Measurements from ENCODE around the gene DOCK4.

Gene DOCK4

DNA sequence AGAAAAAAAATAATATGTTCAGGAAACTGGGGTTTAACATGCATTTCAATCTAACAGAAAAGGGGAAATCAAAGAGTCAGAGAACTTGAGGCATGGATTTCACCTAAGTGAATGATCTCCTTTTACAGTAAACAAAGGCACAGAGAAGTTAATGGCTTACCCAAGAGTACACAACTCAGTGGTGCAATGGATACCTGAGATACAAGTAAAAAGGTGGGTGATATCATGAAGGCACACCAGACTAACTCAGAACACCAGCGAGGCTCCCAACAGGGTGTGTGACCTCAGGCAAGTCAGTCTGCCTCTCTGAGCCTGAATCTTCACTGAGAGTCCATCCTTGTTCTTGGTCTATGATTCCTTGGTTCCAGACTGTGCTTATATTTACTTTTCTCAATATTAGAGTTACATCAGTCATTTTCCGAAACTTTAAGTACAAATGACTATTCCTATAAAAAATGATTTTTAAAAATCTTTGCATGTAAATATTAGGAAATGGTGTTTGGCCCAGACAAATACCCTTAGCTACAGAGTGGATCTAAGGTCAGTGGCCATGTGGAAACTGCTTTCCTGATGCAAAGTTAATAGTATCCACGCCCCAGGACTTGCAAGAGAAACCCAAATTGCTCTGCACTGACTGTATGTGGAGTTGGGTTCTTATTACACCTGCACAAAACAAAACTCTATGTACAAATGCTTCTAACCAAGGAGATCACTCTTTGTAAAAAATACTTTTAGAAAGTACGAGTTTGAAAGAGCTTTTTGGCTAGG is 361.1 kb downstream of the DOCK4 start:
- no peak for DNase-seq

DNA sequence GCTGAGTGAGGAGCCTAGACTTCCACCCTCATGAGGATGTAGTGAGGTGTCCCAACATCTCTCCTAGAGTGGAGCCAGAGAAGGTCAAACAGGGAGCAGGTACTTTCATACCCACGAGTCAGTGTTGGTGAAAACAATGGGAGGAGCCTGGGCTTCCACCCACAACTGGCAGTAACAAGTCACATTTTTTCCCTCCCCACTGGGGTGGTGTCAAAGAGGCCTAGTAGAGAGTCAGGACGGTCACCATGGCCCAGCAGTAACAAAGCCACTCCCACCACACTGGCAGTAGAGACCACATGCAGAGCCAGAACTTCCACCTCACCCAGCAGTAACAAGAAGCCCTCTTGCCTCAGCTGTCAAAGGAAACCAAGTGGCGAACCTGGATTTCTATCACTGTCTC is 363.7 kb downstream of the DOCK4 start:
- DNase-seq: no peak

DNA sequence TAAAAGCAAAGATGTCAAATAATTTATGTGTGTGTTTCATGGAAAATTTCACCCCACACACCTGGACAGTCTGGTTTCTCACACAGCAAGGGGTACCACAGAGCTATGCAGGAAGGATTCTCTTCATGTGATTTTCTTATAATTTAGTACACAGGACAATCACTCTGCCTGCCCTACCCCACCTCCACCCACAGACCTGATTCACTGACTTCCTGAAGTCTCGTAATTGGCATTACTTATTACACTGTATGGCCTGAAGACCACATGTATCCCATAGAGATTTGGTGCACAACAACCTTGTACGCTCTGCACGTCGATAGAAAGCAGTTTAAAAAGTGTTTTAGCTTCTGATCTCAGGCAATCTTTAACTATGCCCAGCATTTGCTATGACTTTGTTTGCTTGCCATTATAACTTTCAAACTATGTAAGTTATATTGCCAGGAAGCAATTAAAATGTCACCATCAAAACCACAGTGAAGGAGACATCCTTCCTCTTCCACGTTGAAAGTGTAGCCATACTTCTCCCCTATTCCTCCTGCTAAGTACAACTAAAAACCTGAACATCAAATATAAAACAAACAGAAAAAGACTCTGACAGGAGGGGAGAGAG is 364.5 kb downstream of the DOCK4 start:
- no peak for DNase-seq

DNA sequence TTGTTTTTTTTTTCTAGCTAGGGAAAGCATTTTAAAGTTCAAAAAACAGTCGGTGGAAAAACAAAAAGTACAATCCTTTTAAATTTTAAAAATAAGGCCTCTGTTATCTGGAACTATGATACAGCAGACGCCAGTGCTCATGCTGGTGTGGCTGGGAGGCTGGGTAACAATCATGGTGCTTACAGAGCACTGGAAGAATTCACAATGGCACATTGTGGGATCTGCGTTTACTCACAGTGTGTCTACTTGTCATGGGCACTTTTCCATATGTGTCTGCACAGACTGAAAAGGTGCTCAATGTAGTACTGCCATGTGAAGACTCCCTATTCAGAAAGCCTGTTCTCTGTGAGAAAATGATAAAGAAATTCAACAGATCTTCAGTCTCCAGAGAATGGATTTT is 365.7 kb downstream of the DOCK4 start:
- no peak for DNase-seq

DNA sequence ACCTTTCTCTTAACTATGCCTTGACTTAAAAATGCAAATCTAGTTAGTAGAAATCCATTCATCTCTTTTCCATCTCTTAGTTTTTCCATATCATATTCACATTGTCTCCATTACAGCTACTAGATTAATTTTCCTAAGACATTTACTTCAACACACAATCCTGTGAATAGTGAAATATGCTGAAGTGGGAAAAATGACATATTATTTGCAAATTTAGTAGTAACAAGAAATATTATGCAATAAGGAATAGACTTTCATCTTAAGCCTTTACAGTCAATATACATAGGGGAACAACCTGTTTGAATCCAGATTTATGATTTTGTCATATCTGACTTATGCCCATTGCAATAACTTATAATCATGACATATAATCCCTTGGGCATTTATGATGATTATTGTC is 366.9 kb downstream of the DOCK4 start:
- no peak for DNase-seq

DNA sequence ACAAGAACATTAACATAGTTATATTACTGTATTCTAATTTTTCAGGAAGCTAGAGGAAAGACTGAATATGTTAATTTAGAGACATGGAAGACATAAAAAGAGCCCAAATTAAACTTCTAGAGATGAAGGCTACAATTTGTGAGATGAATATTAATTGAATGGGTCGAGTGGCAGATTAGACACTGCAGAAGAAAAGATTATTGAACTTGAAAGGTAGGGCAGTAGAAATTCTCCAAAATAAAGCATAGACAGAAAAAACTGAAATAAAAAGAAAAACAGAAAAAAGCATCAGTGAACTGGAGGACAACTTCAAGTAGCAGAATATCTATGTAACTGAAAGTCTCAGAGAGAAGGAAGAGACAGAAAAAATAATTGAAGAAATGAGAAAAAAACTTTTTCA is 369.6 kb downstream of the DOCK4 start:
- no peak for DNase-seq

DNA sequence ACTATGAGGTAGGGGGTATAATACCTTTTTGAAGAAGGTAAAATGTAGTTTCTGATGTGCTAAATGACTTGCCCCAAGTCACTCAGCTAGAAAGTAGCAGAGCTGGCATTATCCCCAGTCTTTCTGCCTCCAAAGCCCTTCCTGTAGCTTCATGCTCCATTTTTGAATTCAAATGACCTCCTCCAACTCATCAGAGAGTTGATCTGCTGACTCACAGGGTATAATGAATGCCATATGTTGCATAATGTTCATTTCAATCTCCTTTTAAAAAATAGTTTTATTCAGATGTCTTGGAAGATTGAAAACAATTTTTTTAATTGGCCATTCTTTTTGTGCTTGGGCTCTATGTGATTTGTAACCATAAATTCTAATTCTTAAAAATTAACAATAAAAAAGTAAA is 371.1 kb downstream of the DOCK4 start:
- no peak for DNase-seq

DNA sequence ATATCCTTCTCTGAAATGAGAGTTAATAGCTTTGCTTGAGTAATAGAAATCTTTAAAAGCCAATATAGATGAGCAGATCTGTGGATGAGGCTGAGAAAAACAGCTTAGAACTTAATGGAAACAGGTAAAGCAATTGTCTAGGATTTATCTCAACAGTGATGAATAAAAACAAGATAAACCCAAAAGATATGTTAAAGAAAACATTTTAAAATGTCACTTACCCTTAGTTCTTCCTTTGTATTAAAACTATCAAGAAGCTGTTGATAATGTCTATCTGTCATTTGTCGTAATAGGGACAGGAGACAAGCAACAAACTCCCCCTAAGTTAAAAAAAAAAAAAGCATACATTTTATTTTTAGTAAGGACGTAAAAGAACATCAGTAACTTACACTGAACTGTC is 371.8 kb downstream of the DOCK4 start:
- no peak for DNase-seq

DNA sequence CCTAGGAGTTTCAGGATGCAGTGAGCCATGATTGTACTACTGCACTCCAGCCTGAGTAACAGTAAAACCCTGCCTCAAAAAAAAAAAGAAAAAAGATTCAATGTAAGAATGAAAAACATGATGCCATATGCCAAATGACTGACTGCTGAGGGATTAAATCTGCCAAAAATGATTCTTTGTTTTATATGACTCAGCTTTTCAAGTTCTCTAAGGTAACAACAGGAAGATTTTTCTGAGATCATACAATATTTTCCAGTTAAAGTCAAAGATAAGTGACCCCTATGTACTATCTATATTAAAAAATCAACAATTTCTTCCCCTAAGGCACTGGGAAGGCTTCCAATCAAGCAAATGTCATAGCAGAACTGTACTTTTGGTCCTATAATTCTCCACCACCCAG is 372.7 kb downstream of the DOCK4 start:
- no peak for DNase-seq

DNA sequence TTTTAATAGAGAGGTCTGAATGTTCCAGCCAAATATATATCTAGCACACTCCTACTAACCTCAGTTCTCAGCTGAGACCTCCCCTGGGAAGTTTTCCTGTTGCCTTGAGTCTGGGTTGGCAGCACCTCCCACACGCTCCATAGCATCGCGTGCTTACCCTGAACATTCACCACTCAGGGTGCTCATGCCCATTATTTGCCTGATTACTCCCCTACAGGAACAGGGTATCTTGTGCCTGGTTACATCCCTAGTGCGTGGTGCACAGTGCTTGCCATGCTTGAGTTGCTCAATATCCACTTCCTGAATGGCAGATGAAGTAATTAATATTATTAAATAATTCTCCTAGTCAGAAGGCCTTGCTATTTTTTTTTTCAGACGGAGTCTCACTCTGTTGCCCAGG is 374.0 kb downstream of the DOCK4 start:
- DNase-seq: no peak

DNA sequence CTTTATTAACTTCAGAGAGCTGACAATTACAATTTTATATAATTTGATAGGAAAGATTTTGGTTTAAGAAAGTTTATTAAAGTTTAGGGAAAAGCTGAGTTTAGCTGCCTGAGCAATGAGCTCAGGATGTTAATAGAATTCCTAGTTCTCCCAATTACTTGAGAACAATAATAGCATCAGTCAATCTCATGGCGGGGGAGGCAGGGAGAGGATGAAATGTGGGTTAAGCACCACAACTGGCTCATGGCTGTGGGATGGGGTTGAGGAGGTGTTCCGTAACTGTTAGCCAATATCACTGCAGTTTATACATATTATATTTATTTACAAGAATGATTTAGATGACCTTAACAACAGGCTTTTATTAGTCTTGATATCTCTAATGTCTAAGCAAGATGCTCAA is 377.0 kb downstream of the DOCK4 start:
- DNase-seq: no peak

DNA sequence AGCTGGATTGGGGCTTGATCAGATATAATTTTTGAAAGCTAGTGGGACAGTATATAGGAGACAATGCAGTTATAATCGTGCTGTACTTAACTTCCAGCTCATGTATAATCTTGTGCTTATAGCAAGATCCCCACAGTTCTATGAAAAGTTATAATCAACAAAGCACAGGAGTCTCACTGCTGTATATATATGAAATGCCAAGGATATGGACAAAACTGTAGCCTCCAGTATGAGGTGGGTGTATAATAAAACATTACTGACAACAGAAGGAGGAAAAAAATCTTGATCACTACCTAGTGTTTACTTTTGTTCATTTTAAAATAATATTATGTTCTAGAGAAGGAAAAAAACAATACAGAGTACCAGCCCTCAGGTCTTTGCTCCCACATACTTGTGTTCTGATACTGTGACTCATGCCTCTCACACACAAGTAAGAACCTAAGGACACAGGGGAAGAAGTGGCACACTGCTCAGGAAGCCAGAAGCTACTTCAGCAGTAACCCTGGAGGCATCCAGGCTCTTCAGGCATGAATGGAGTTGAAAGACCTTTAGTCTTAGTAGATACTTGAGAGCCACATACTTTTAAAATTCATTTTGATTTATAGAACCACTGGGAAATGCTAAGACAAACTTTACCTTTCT is 378.2 kb downstream of the DOCK4 start:
- no peak for DNase-seq

DNA sequence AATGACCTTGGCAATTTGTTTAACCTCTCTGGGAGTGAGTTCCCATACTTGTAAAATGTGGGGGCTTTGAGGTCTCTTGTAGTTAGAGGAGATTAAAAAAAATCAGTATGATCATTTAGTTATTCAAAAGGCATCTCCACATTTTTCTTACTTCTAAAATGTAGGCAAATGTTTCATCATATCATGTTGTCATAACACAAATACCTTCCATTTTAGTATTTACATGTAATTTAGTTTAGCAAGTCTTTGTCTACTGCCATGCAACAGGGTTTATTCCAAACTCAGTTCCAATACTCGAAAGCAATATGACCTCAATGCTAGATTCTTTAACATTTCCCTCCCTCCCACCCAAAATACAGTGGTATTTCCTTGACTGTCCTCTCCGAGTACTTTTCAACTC is 381.2 kb downstream of the DOCK4 start:
- no peak for DNase-seq

DNA sequence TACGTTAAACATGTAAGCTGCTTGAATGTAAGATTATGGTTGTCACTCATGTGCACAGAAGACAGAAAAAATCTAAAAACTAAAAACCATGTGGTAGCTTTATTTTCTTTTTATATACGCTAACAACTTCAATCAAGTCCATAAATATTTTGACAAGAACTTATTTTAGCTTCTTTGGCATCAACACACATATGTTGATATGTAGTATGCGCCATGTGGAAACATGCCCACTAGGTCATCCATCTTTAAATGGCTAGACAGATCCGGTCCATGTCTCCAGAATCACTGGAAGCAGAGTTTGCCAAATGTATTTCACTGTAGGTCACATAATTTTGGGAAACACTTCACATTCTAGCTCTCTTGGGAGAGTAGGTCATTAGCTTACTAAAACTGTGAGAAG is 382.4 kb downstream of the DOCK4 start:
- no peak for DNase-seq

DNA sequence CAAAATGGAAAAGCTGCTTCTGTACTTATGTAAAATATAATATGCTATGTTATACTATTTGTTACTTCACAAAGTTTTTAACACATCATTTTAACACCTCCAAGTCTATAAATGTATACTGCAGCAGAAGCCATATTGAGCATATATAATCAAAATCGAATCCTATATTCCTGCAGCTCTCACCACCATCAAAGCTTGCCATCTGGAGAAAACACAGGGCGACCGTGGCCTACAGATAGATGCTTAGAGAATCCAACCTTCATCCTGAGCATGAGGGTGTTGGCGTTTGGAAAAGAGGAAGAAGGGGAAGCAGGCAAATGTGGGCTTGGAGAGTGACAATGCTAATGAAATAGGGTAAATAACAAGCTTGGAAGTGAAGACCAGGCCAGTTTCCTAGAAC is 385.2 kb downstream of the DOCK4 start:
- DNase-seq: no peak

DNA sequence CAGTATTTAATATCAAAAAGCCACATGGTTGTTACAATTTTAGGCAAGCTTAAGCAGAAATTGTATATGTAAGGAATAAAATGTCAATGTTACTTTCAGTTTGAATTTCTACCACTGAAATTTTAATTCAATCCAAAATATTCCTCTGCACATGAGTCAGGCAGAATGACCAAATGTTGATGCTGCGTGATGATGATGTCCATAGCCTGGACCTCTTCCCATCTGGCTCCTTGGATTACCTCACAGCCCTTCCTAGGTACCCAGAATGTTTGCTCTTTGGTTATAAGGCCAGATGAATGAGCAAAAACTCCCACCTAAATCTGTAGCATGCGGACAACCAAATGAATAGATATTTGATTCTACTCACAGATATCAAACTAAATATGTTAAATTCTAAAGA is 385.6 kb downstream of the DOCK4 start:
- DNase-seq: no peak

DNA sequence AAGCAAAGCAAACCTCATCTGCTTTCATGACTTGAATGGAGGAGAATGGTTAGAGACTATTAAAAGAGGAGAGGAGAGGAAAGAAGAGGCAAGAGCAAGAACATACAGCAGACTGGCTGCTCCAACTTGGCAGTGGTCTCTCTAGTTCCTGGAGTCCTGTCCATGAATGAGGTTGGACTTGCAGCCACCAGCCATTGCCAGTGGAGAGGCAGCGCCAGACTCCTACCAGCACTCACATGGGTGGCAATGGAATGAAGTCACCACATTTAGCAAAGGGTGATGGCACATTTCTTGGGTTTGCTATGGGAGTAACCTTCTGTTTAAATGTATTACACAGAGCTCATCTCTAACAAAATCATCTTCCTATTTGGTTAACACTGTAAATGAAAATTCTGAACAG is 386.1 kb downstream of the DOCK4 start:
- no peak for DNase-seq

DNA sequence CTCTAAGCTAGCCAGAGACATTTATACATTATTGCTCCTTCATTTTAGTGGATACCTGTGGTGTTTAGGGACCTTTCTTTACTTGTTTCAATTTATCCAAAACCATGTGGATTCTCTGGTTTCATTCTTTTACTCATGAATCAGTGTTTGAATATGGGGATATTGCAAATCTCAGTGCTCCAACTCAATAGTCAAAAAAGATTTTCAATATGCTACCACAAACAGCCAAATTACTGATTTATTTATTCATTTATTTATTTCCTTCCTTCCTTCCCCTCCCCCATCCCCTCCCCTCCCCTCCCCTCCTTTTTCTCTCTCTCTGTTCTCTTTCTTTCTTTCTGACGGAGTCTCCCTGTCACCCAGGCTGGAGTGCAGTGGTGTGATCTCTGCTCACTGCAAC is 390.8 kb downstream of the DOCK4 start:
- no peak for DNase-seq

DNA sequence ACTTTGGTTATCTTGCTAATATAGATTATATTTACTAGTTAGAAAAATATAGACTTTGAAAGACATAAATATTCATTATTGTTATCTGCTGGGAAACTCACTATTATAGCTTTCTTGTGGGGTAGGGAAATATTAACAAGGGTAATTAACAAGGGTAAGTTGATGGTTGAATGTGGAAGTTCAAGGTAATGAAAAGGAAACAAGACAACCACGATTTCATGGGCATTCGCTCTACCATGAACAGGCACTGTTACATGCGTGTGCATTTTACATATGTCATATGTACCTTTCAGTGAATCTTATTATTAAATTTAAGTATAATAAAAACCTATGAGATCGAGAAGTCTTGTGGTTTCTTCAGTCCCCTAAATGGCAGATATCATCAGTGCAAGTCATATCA is 392.9 kb downstream of the DOCK4 start:
- DNase-seq: no peak

DNA sequence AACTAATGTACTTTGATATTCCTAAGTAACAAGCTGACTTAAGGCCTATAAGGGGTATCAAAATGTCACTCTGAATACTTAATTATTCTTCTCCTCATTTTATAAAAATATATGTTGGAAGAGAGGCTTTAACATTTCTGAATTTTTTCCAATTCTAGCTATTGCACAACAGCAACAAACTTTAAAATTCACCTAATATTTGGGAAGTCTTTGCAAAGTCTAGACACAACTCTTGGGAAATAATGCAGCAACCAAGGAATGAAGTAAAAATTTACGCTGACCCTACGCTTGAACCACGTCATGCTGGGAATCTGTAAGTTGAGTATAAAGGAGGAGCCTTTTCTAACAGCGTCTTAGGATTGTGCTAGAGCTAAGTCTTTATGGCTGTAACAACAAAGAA is 400.0 kb downstream of the DOCK4 start:
- DNase-seq: no peak

DNA sequence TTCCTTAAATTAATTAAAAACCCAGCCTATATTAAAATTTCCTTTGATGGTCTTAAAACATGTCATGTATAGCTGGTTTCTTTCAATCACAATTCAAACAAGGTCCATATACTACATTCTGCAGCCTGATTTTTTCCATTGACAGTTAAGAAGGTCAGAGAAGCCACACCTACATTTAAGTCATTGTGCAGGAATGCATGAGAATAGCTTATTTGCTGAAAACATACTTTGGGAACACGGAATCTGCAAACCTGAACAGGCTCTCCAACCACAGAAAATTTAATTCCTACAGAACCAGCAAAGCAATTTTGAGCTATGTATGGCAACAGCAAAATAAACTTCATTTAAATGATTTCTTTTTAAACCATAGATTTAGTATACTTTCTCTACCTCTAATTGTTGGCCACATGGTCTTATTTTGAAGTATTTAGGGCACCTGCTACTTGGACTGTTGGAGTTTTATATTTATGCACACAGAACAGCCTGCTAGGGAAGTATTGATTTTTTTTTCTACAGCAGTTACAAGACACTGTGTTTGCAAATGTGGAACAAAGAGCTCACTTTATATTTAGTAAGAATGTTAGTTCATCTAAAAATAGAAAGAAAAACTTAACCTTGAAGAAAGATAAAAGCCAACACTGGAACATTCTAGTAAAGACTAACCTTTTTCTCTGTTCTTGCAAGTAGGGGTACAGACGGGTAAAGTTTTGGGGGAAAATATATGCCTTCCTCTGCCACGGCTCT is 403.0 kb downstream of the DOCK4 start:
- no peak for DNase-seq

DNA sequence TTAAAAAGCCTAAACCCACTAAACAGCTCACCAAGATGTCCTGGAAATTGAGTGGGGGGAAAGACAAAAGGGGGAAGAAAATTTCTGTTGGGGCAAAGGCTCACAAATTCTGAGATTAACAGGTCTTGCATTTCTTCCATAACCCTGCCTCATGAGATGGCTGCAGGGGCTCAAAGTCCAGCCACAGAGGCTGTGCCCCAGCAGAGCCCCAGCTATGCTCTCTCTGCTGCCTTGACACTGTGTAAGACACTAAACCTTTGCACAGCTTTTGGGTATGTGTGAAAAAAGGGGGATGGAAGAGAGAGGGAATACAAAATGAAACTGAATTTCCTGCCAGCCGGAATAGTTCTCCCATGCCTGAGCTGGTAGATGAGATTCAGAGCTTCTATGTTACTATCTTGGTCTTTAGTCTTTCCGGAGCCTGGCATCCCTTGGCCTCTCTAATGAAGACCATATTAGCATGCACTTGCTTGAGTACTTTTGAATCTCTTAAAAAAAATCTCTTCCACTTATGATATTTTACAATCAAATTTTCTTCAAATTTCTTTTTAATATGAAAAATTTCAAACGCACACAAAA is 403.9 kb downstream of the DOCK4 start:
- no peak for DNase-seq

DNA sequence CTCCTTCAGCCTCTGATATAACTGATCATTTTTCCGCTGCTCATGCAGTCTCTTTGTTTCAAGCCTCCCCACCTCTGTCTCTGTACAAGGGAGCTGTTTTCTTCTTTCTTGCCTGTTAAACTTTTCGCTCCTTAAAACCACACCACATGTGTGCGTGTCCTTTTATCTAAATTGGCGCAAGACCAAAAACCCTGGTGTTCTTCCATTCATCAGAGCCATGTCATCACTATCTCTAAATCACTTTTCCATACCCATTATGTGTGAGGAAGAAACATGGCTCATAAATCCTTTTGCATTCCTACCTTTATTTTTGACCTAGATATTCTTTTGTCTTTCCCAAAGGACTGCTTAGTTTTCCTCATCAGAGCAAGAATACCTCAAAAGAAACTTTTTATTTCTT is 404.9 kb downstream of the DOCK4 start:
- no peak for DNase-seq

DNA sequence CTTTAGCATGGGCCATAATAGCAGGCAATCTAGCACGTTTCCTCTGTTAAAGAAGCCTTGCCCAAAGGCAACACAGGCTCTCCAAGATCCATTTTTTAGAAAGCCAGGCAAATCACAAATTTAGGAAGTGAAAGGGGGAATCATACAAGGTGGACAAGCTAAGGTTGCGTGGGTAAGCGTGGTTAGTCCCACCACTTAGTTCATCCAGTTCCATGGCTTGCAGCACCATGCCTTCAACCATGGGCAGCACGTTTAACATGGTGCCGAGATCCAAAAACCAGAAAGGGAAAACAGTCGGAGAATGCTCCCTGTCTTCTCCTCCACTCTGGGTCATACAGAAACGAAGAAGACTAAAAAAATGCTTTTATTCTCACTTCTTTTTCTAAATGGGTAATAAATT is 409.5 kb downstream of the DOCK4 start:
- no peak for DNase-seq

Data from NCI-H187 (cell line).